Measurements from ENCODE around the gene AURKA.

Gene AURKA

GRCh38 chr20:56429941-56430340 is 37.9 kb upstream of the AURKA start:
- Histone ChIP-seq H3K9me3 (no peaks in the 10 kb centered on the region), H3K27me3 (no peaks in the 10 kb centered on the region), H3K36me3 (peaks cover 12% of the 10 kb centered on the region), H3K4me1 (ENCODE audit: control insufficient read depth in 1 of 2, insufficient read depth in 1 of 2, low read depth in 1 of 2, low read length in 1 of 2) (peaks cover 67 to 73% of the 10 kb centered on the region in 2 experiments), H3K27ac (peak overlapping the region; percentile 97), H3K4me3 (ENCODE audit: low read depth in 1 of 2, low read length in 1 of 2) (peak overlapping the region; percentile 64 to 72)
- no peak for TF ChIP-seq CTCF (IDR thresholded peaks at IDR 0.05)

GRCh38 chr20:56429502-56429901 is 37.5 kb upstream of the AURKA start:
- Histone ChIP-seq H3K36me3 (peaks cover 12% of the 10 kb centered on the region), H3K4me1 (ENCODE audit: control insufficient read depth in 1 of 2, insufficient read depth in 1 of 2, low read depth in 1 of 2, low read length in 1 of 2) (peaks cover 72 to 78% of the 10 kb centered on the region in 2 experiments), H3K27me3 (no peaks in the 10 kb centered on the region), H3K4me3 (ENCODE audit: low read depth in 1 of 2, low read length in 1 of 2) (peak overlapping the region; percentile 64 to 72), H3K27ac (peak overlapping the region; percentile 97), H3K9me3 (no peaks in the 10 kb centered on the region)
- TF ChIP-seq CTCF (IDR thresholded peaks at IDR 0.05) = no peak

- Histone ChIP-seq H3K27ac (peak overlapping the region; percentile 97), H3K36me3 (peaks cover 12% of the 10 kb centered on the region), H3K27me3 (no peaks in the 10 kb centered on the region), H3K4me1 (ENCODE audit: control insufficient read depth in 1 of 2, insufficient read depth in 1 of 2, low read depth in 1 of 2, low read length in 1 of 2) (peaks cover 78 to 83% of the 10 kb centered on the region in 2 experiments), H3K9me3 (no peaks in the 10 kb centered on the region), H3K4me3 (ENCODE audit: low read depth in 1 of 2, low read length in 1 of 2) (peak overlapping the region; percentile 64 to 72)
- no peak for TF ChIP-seq CTCF (IDR thresholded peaks at IDR 0.05)
Measured at GRCh38 chr20:56428881-56429280, 36.9 kb upstream of the AURKA start.

GRCh38 chr20:56428410-56428809 is 36.4 kb upstream of the AURKA start:
- no peaks in the 10 kb centered on the region for H3K27me3 ChIP-seq
- peaks cover 83% of the 10 kb centered on the region in 2 experiments for H3K4me1 ChIP-seq (ENCODE audit: control insufficient read depth in 1 of 2, insufficient read depth in 1 of 2, low read depth in 1 of 2, low read length in 1 of 2)
- H3K36me3 ChIP-seq = peaks cover 7% of the 10 kb centered on the region
- no peak for TF ChIP-seq CTCF (IDR thresholded peaks at IDR 0.05)
- H3K9me3 ChIP-seq = no peaks in the 10 kb centered on the region
- peak overlapping the region; percentile 97 for H3K27ac ChIP-seq
- peak overlapping the region; percentile 64 to 72 for H3K4me3 ChIP-seq (ENCODE audit: low read depth in 1 of 2, low read length in 1 of 2)

- Histone ChIP-seq H3K4me1 (ENCODE audit: control insufficient read depth in 1 of 2, insufficient read depth in 1 of 2, low read depth in 1 of 2, low read length in 1 of 2) (peaks cover 89 to 90% of the 10 kb centered on the region in 2 experiments), H3K27ac (peak overlapping the region; percentile 97), H3K9me3 (no peaks in the 10 kb centered on the region), H3K4me3 (ENCODE audit: low read depth in 1 of 2, low read length in 1 of 2) (peak overlapping the region; percentile 64 to 72), H3K27me3 (no peaks in the 10 kb centered on the region), H3K36me3 (peaks cover 7% of the 10 kb centered on the region)
- TF ChIP-seq CTCF (IDR thresholded peaks at IDR 0.05) = peak; percentile 59
Measured at GRCh38 chr20:56427797-56428196, 35.8 kb upstream of the AURKA start.

GRCh38 chr20:56426926-56427325 is 34.9 kb upstream of the AURKA start:
- peak overlapping the region; percentile 97 for H3K27ac ChIP-seq
- H3K4me1 ChIP-seq (ENCODE audit: control insufficient read depth in 1 of 2, insufficient read depth in 1 of 2, low read depth in 1 of 2, low read length in 1 of 2) = peaks cover 96 to 97% of the 10 kb centered on the region in 2 experiments
- no peak for TF ChIP-seq CTCF (IDR thresholded peaks at IDR 0.05)
- no peaks in the 10 kb centered on the region for H3K27me3 ChIP-seq
- no peaks in the 10 kb centered on the region for H3K9me3 ChIP-seq
- peaks cover 7% of the 10 kb centered on the region for H3K36me3 ChIP-seq
- H3K4me3 ChIP-seq (ENCODE audit: low read depth in 1 of 2, low read length in 1 of 2) = peak overlapping the region in 1 of 2 experiments; percentile 72
